AG09319 (cell line): ENCODE measurements around the gene EHD3.

ENCODE experiments used
- DNase-seq: peaks from one replicate; pipeline ENCODE4 v3.0.0-alpha.2; 2010; ENCODE audit warnings: low read depth; ENCODE audit errors: extremely low read depth
- TF ChIP-seq, protein P1 (sequence below): IDR thresholded peaks from 2 replicates; pipeline ENCODE4 v1.5.1; 2011; ENCODE audit warnings: low read depth, mild to moderate bottlenecking, inconsistent platforms, low read length, moderate library complexity

Gene EHD3

DNA sequence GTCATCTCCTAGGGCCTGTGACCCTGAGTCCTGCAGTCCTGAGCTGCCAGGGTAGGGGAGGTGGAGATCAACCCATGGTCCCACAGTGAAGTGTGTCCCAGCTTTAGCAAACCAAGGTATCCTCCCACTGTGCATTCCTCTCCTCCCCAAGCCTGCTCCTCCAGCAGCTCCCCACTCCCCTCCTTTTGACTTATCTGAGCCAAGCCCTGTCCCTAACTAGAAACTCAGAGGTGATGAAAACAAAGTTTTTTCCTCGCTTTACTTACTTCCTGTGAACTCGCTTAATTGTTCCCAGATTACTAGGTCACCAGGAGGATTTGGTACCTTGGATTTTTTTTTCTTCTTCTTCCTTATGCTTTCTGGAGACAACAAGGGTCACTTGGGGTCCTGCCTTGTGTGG, 80.8 kb downstream of the EHD3 start:
- TF ChIP-seq, protein P1, sequence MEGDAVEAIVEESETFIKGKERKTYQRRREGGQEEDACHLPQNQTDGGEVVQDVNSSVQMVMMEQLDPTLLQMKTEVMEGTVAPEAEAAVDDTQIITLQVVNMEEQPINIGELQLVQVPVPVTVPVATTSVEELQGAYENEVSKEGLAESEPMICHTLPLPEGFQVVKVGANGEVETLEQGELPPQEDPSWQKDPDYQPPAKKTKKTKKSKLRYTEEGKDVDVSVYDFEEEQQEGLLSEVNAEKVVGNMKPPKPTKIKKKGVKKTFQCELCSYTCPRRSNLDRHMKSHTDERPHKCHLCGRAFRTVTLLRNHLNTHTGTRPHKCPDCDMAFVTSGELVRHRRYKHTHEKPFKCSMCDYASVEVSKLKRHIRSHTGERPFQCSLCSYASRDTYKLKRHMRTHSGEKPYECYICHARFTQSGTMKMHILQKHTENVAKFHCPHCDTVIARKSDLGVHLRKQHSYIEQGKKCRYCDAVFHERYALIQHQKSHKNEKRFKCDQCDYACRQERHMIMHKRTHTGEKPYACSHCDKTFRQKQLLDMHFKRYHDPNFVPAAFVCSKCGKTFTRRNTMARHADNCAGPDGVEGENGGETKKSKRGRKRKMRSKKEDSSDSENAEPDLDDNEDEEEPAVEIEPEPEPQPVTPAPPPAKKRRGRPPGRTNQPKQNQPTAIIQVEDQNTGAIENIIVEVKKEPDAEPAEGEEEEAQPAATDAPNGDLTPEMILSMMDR: no peak
- no peak for DNase-seq

DNA sequence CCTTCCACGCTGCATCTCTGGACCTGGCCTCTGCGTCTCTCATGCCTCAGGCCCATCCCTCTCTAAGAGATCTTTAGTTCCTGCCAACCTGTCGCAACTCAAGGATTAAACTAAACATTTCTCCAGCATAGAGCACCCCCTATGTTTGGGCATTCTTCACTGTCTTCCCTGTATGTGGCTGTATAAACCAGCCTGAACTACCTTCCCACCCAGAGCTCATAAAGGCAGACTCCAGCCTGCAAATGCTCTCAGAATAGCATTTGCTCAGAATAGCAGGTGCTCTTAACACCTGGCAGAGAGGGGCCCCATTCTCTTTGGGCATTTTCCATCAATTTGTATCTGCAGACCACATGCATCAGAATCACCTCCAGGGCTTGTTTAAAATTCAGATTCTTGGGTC, 83.4 kb downstream of the EHD3 start:
- TF ChIP-seq, protein P1: no peak
- DNase-seq: no peak

DNA sequence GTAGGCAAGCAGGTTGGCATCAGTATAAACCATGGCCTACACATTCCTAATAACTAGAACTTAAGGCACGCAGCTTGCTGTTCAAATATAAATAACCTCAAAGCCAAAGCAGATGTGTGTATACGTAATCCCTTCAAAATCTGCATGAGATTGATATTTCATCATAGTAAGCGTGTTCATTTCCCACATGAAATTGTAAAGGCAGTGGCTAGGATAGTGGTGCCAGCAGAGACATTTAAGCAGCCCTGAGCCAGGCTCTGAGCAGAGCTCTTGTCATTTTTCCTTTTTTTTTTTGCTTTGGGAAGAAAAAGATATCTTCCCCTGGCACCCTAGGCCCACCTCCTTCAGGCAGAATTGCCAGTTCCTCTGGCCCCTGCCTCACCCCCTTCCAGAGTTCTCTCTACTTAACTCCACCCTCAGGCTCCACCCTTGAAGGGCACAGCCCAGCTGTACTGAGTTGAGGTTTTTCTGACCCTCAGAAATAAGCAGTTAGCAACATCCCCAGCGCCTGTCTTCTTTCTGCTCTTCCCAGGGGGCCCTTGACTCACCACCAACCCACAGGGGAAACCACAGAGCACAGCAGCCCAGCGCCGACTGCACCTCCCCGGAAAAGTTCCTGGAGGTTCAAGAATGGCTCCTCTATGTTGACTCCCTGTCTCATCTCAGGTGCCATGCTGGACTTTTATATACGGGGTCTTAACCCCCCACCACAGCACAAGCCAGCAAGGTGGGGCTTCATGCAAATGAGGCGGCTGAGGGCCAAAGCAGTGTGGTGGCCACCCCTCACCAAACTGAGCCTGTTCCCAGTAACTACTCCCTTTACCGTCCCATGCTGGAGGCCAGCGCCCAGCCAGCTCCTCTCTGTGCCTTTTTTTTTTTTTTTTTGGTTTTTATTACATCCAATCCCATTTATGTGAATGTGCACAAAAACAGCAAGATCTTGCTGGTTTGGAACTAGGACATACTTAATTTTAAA, 84.7 kb downstream of the EHD3 start:
- DNase-seq: peak; percentile 56
- TF ChIP-seq, protein P1: no peak
